HG03280 (cell line): ENCODE data around the gene CAMK4.
"Not testable (repeated sequence)": the region's sequence is repeated elsewhere in the genome, so short reads cannot be mapped to it uniquely, and the experiment has no call there.

Experiments
- ATAC-seq: cut with Tn5 transposase; IDR thresholded peaks from one replicate; pipeline ENCODE4 v1.9.1; 2021; ENCODE audit warnings: mild to moderate bottlenecking, moderate library complexity; ENCODE audit not compliant: unreplicated experiment

Gene CAMK4

GRCh38 chr5:111255169-111255568 is 31.0 kb downstream of the CAMK4 start:
- ATAC-seq: peak; percentile 4

GRCh38 chr5:111256128-111256527 is 31.9 kb downstream of the CAMK4 start:
- no peak for ATAC-seq

- not testable (repeated sequence) for ATAC-seq
Measured at GRCh38 chr5:111257610-111258009, 33.4 kb downstream of the CAMK4 start.

- ATAC-seq: no peak
Measured at GRCh38 chr5:111259636-111260035, 35.5 kb downstream of the CAMK4 start.

GRCh38 chr5:111261610-111262009 is 37.4 kb downstream of the CAMK4 start:
- no peak for ATAC-seq

- ATAC-seq: no peak
Measured at GRCh38 chr5:111262153-111262552, 38.0 kb downstream of the CAMK4 start.

- no peak for ATAC-seq
Measured at GRCh38 chr5:111262815-111263214, 38.6 kb downstream of the CAMK4 start.

GRCh38 chr5:111266491-111266890 is 42.3 kb downstream of the CAMK4 start:
- ATAC-seq: no peak

- ATAC-seq: no peak
Measured at GRCh38 chr5:111268300-111268699, 44.1 kb downstream of the CAMK4 start.

GRCh38 chr5:111271885-111272284 is 47.7 kb downstream of the CAMK4 start:
- ATAC-seq: no peak

GRCh38 chr5:111277061-111277460 is 52.9 kb downstream of the CAMK4 start:
- ATAC-seq: no peak

- ATAC-seq: peak; percentile 86
Measured at GRCh38 chr5:111278858-111279504, 54.8 kb downstream of the CAMK4 start.

- peak; percentile 73 for ATAC-seq
Measured at GRCh38 chr5:111280282-111280951, 56.2 kb downstream of the CAMK4 start.

GRCh38 chr5:111282798-111283197 is 58.6 kb downstream of the CAMK4 start:
- ATAC-seq: no peak

- ATAC-seq: no peak
Measured at GRCh38 chr5:111284825-111285224, 60.6 kb downstream of the CAMK4 start.

- ATAC-seq: no peak
Measured at GRCh38 chr5:111294551-111294950, 70.4 kb downstream of the CAMK4 start.

- no peak for ATAC-seq
Measured at GRCh38 chr5:111295649-111296048, 71.5 kb downstream of the CAMK4 start.

- ATAC-seq: no peak
Measured at GRCh38 chr5:111296570-111296969, 72.4 kb downstream of the CAMK4 start.

- no peak for ATAC-seq
Measured at GRCh38 chr5:111299067-111299481, 74.9 kb downstream of the CAMK4 start.

- no peak for ATAC-seq
Measured at GRCh38 chr5:111299831-111300432, 75.7 kb downstream of the CAMK4 start.

- ATAC-seq: no peak
Measured at GRCh38 chr5:111301264-111301663, 77.1 kb downstream of the CAMK4 start.

- ATAC-seq: not testable (repeated sequence)
Measured at GRCh38 chr5:111302043-111302442, 77.9 kb downstream of the CAMK4 start.
